ENCODE data around the gene AHNAK. TPM values are rescaled to one million over a fixed set of nuclear protein-coding genes. Genes with fewer than 3 reads are reported as not detected.

The AHNAK gene
- total and polyA plus RNA-seq, 2 donors (not counting 3 experiments of a cell fraction or from before 2014, with no cell fraction given) = 35.2 to 436 TPM

DNA sequence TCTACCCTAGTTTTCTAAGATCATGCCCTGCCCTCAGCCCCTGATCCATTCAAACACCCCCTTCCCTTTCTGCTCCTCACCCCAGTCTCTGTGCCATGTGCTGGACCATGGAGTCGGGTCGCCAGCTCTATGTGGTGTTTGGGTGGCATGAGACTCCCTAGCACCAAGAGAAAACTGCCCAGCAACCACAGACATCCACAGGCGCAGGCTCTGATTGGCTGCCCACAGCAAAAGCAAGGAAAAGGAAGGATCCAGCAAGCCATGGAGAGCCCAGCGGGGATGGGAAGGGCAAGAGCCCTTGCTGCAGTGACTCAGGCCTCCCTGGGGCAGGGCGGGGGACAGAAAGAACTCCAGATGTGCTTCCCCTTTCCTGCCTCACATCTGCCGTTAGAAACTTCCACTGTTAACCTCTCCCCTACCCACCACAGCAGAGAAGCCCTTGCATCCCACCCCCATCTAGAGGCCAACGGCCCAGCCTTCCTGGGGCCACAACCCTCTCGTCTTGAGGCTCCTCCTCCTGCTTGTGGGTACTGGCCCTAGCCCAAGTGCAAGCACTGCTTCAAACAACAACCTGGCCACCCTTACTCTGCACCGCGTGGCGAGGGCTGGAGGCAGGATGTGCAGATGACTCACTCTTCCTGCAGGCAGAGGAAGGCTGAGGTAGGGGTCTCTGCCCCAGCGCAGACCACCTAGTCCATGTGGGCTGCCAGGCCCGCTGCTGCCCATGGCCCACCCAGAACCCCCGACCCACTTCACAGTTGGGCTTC, 9.7 kb upstream of the AHNAK start:
- ChIA-PET CTCF (interaction anchor here (0.9 to 15.7 kb wide), 10 partner anchors 12 to 162 kb away, joined by 3 to 376 read pairs (median 6); partner anchors contain the start of genes AHNAK and B3GAT3), POLR2A (interaction anchor here (0.6 to 3.8 kb wide), 7 partner anchors 9 to 285 kb away, joined by 3 to 13 read pairs (median 4); partner anchors contain the start of genes AHNAK, C11orf98, CSKMT and EEF1G)
- Histone ChIP-seq H3K4me1 (ENCODE audit: control insufficient read depth, extremely low read depth, insufficient read depth, low read length) (peaks cover 75% of the 10 kb centered on the region), H2AFZ (ENCODE audit: low read depth, low read length) (no peak overlapping the region), H3K79me2 (ENCODE audit: control insufficient read depth, insufficient read depth, low read length) (peaks cover 16% of the 10 kb centered on the region), H3K4me2 (ENCODE audit: insufficient read depth, low read length) (peak overlapping the region; percentile 39), H4K20me1 (replicated peaks; ENCODE audit: control insufficient read depth, extremely low read depth, insufficient read depth, low read length) (no peaks in the 10 kb centered on the region), H3K4me3 (replicated peaks in 1 of 3; ENCODE audit: insufficient read depth in 1 of 3, low read depth in 1 of 3, low read length in 3 of 3) (peak overlapping the region in 1 of 3 experiments; percentile 6), H3K9ac (replicated peaks; ENCODE audit: extremely low read depth, insufficient read depth, low read length) (peak overlapping the region; percentile 36), H3K27me3 (ENCODE audit: control insufficient read depth in 2 of 2, insufficient read depth in 2 of 2, low read length in 2 of 2) (no peaks in the 10 kb centered on the region), H3K9me1 (replicated peaks; ENCODE audit: control insufficient read depth, extremely low read depth, insufficient read depth, low read length) (no peaks in the 10 kb centered on the region), H3K9me3 (replicated peaks; ENCODE audit: control insufficient read depth, insufficient read depth, low read length) (no peaks in the 10 kb centered on the region), H3K27ac (ENCODE audit: insufficient read depth, low read depth, low read length) (peak overlapping the region; percentile 56), H3K36me3 (ENCODE audit: control insufficient read depth in 2 of 2, extremely low read depth in 1 of 2, insufficient read depth in 2 of 2, low read length in 2 of 2) (peaks cover 15% of the 10 kb centered on the region in 2 experiments)
- dilution Hi-C loops (cut with MboI; ENCODE audit: extremely low pct_ligation_motif_present, low sequenced_read_pairs) (no loop called here), intact Hi-C loops (cut with micrococcal nuclease) (loop anchor here (1.0 kb wide), 1 partner anchor 10 kb away; the partner anchor contains the start of gene AHNAK)
- peak; percentile 94 for DNase-seq (ENCODE audit: low read depth, low spot score)
- no TSS peak for BruUV-seq (replicated peaks)
- peak; percentile 98 for FAIRE-seq
- TF ChIP-seq MYC (IDR thresholded peaks at IDR 0.05; ENCODE audit: low read depth, low read length) = peak; percentile 99
- TF ChIP-seq POLR2A (IDR thresholded peaks at IDR 0.05; ENCODE audit: low read depth, low read length) = peak; percentile 80
- peak; percentile 80 for TF ChIP-seq FOS (IDR thresholded peaks at IDR 0.05; ENCODE audit: borderline replicate concordance, insufficient read depth, low read length)
- peak; percentile 79 for TF ChIP-seq JUN (IDR thresholded peaks at IDR 0.05; ENCODE audit: borderline replicate concordance, insufficient read depth, insufficient read length, low read depth)
- no peak for TF ChIP-seq GATA2 (IDR thresholded peaks at IDR 0.05; ENCODE audit: insufficient read depth, insufficient read length, low read depth, low read length)
- TF ChIP-seq EZH2 (IDR thresholded peaks at IDR 0.05; ENCODE audit: borderline replicate concordance, low read depth, low read length, severe bottlenecking) = no peak
- TF ChIP-seq, protein P1, sequence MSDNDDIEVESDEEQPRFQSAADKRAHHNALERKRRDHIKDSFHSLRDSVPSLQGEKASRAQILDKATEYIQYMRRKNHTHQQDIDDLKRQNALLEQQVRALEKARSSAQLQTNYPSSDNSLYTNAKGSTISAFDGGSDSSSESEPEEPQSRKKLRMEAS (IDR thresholded peaks at IDR 0.05; ENCODE audit: insufficient read depth, insufficient read length) = peak; percentile 76
- peak; percentile 94 for TF ChIP-seq POLR2AphosphoS5 (IDR thresholded peaks at IDR 0.05; ENCODE audit: insufficient read depth, low read depth, low read length)
